Vagina (tissue), 2 donors: ENCODE measurements around the gene ARHGAP45.

ENCODE experiments used
- CTCF ChIP-seq, 3 experiments: fragments of 450-650 bp in 2 of 3; fragments of 200-600 bp in 1 of 3; sonication (generic) in 1 of 3; IDR thresholded peaks; one replicate each; pipeline ENCODE4 v1.5.1; 2017 to 2019; ENCODE audit warnings: antibody characterized with exemption in 3 of 3, mild to moderate bottlenecking in 2 of 3, moderate library complexity in 2 of 3
- POLR2A ChIP-seq, 2 donors: fragments of 450-650 bp; IDR thresholded peaks; one replicate each; pipeline ENCODE4 v1.6.1; 2017; ENCODE audit warnings: antibody characterized with exemption in 2 of 2, mild to moderate bottlenecking in 2 of 2, moderate library complexity in 2 of 2
- POLR2AphosphoS5 ChIP-seq, 2 donors: sonication (generic); formaldehyde crosslinking; IDR thresholded peaks; one replicate each; pipeline ENCODE4 v1.9.0; 2017; ENCODE audit warnings: antibody characterized with exemption in 2 of 2, mild to moderate bottlenecking in 2 of 2, low read depth in 1 of 2; ENCODE audit not compliant: insufficient read depth in 1 of 2

- no peak for TF ChIP-seq CTCF (IDR thresholded peaks at IDR 0.05)
- TF ChIP-seq POLR2A (IDR thresholded peaks at IDR 0.05): no peak
- TF ChIP-seq POLR2AphosphoS5 (IDR thresholded peaks at IDR 0.05; ENCODE audit: insufficient read depth in 1 of 2, low read depth in 1 of 2): no peak
Measured at GRCh38 chr19:1055028-1055425, 11.9 kb upstream of the ARHGAP45 start.
